ENCODE data around the gene P2RY8. TPM values are rescaled to one million over a fixed set of nuclear protein-coding genes. Genes with fewer than 3 reads are reported as not detected.
"Not testable (repeated sequence)": the region's sequence is repeated elsewhere in the genome, so short reads cannot be mapped to it uniquely, and the experiment has no call there.

Gene P2RY8
- polyA plus RNA-seq, 3 donors: 1.1 to 1.8 (median 1.2) TPM

DNA sequence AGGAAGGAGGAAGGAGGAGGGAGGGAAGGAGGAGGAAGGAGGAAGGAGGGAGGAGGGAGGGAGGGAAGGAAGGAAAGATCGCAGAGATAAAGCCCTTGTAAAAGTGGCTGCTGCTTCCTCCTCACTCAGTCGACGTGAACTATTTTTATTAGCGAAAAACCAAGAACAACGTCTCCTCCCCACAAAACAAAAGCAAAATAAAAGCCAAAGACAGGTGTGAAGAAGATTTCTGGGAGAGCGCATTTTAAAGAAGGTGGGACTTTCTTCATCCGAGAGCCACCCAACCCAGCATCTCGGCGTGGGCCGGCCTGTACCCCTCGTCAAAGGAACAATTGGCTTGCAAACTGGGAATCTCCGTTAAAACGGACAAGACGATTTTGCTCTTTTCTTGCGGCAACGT is 43.6 kb downstream of the P2RY8 start:
- no peak overlapping the region for H3K27ac ChIP-seq (ENCODE audit: low read depth, low read length)
- 25 to 37% (median 32%) methylated on average over 16 of the region's 16 CpGs for WGBS, 3 donors

- no peak overlapping the region for H3K27ac ChIP-seq (ENCODE audit: low read depth, low read length)
- WGBS, 3 donors: 78 to 85% (median 85%) methylated on average over 9 of the region's 9 CpGs
Observed at GRCh38 chrX:1492421-1493012, 44.5 kb downstream of the P2RY8 start.

GRCh38 chrX:1491851-1492349 is 45.1 kb downstream of the P2RY8 start:
- H3K27ac ChIP-seq (ENCODE audit: low read depth, low read length): no peak overlapping the region
- WGBS, 3 donors: 79 to 85% (median 80%) methylated on average over 6 of the region's 6 CpGs

DNA sequence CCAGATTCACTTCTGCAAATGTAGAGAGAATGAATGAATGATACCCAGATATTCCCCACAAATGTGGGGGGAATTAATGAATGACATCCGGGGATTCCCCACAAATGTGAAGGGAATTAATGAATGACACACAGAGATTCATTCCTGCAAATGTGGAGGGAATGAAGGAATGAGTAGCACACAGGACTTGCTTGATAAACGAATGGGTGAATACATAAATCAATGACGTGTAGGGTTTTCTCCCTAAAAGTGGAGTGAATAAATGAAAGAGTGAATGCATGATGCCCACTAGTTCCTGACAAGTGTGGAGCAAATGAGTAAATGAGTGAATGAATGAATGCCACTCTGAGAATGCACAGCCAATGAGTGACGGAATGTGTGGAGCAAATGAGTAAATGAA is 45.7 kb downstream of the P2RY8 start:
- WGBS, 3 donors: 97 to 98% (median 97%) methylated on average over 4 of the region's 4 CpGs
- H3K27ac ChIP-seq (ENCODE audit: low read depth, low read length): not testable (repeated sequence)

- 89 to 100% (median 100%) methylated on average over 1 of the region's 1 CpG for WGBS, 3 donors
- not testable (repeated sequence) for H3K27ac ChIP-seq (ENCODE audit: low read depth, low read length)
Observed at GRCh38 chrX:1490723-1491122, 46.3 kb downstream of the P2RY8 start.

DNA sequence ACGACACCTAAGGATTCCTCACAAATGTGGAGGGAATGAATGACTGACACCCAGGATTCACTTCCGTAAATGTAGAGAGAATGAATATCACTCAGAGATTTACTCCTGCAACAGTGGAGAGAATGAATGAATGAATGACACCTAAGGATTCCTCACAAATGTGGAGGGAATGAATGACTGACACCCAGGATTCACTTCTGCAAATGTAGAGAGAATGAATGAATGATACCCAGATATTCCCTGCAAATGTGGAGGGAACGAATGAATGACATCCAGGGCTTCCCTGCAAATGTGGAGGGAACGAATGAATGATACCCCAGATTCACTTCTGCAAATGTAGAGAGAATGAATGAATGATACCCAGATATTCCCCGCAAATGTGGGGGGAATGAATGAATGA is 47.6 kb downstream of the P2RY8 start:
- not testable (repeated sequence) for H3K27ac ChIP-seq (ENCODE audit: low read depth, low read length)
- WGBS, 3 donors: 75 to 91% (median 79%) methylated on average over 4 to 5 of the region's 5 CpGs

DNA sequence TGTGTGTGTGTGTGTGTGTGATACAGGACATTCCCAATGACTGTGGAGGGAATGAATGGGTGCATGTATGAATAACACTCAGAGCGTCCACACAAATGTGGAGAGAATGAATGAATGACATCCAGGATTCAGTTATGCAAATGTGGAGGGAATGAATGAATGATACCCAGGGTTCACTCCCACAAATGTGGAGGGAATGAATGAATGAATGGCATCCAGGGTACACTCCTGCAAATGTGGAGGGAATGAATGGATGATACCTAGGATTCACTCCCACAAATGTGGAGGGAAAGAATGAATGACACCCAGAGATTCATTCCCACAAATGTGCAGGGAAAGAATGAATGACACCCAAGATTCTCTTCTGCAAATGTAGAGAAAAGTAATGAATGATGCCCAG is 48.2 kb downstream of the P2RY8 start:
- WGBS, 3 donors: 91 to 98% (median 96%) methylated on average over 1 of the region's 1 CpG
- H3K27ac ChIP-seq (ENCODE audit: low read depth, low read length): no peak overlapping the region

- WGBS, 3 donors: 63 to 91% (median 80%) methylated on average over 3 of the region's 3 CpGs
- no peak overlapping the region for H3K27ac ChIP-seq (ENCODE audit: low read depth, low read length)
Observed at GRCh38 chrX:1488141-1488540, 48.8 kb downstream of the P2RY8 start.

- no peak overlapping the region for H3K27ac ChIP-seq (ENCODE audit: low read depth, low read length)
- WGBS, 3 donors: 81 to 84% (median 83%) methylated on average over 5 of the region's 5 CpGs
Observed at GRCh38 chrX:1487401-1487800, 49.6 kb downstream of the P2RY8 start.

GRCh38 chrX:1486749-1487361 is 50.1 kb downstream of the P2RY8 start:
- WGBS, 3 donors: 46 to 65% (median 56%) methylated on average over 16 to 18 of the region's 18 CpGs
- H3K27ac ChIP-seq (ENCODE audit: low read depth, low read length): no peak overlapping the region

DNA sequence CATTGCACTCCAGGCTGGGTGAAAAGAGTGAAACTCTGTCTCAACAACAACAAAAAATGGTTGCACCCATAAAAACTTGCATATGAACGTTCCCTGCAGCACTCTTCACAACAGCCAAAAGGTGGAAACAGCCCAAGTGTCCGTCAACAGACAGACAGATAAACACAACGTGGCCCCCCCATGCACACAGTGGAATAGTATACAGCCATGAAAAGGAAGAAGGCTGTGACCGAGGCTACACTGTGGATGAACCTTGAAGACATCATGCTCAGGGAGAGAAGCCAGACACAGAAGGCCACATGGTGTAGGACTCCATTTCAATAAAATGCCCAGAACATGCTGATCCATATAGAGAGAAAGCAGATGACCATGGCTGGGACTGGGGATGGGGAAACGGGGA is 50.8 kb downstream of the P2RY8 start:
- WGBS, 3 donors: 75 to 78% (median 77%) methylated on average over 5 of the region's 5 CpGs
- no peak overlapping the region for H3K27ac ChIP-seq (ENCODE audit: low read depth, low read length)

DNA sequence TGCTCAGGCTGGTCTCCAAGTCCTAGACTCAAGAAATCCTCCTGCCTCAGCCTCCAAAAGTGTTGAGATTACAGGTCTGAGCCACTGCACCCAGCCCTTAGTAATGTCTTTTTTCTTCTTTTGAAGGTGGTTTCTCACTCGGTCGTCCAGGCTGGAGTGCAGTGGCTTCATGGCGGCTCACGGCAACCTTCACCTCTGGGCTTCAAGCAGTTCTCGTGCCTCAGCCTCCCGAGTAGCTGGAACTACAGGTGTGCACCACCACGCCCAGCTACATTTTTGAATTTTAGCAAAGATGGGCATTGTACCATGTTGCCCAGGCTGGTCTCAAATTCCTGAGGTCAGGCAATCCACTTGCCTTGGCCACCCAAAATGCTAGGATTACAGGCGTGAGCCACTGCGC is 52.0 kb downstream of the P2RY8 start:
- H3K27ac ChIP-seq (ENCODE audit: low read depth, low read length): no peak overlapping the region
- WGBS, 3 donors: 88 to 93% (median 92%) methylated on average over 9 of the region's 9 CpGs

DNA sequence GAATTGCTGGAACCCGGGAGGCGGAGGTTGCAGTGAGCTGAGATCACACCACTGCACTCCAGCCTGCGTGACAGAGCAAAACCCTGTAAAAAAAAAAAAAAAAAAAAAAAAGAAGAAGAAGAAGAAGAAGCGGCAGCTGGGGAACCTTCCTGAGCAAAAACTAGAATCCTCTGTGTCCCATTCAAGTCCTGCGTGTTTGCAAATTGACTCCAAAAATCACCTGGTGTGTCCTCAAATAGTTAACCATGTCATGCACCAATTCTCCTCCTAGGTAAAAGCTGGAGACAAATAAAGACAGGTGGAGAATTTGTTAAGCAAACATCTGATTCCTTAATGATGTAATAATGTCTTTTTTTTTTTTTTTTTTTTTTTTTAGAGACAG is 52.4 kb downstream of the P2RY8 start:
- 57 to 86% (median 65%) methylated on average over 5 of the region's 5 CpGs for WGBS, 3 donors
- no peak overlapping the region for H3K27ac ChIP-seq (ENCODE audit: low read depth, low read length)

DNA sequence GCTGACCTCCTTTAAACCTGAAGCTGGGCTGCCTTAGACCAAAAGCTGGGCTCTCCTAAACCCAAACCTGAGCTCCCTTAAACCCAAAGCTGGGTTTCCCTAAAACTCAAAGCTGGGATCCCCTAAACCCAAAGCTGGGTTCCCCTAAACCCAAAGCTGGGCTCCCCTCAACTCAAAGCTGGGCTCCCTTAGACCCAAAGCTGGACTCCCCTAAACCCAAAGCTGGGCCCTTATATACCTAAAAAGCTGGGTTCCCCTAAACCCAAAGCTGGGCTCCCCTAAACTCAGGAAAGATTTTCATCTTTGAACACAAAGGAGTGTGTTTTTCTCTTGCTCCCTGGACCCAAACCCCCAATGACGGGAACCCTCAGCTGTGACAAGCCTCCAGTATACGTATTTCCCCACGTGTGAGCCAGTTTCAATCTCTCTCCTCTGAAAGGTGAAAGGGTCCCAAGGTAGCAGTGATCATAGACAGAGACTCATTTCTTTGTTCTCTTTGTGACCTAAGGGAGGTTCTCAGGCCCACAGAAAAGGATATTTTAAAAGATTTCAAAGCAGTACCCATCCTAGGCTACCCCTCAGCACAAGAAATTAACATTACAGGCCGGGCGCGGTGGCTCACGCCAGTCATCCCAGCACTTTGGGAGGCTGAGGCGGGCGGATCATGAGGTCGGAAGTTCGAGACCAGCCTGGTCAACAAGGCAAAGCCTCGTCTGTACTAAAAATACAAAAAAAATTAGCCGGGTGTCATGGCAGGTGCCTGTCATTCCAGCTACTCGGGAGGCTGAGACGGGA is 52.9 kb downstream of the P2RY8 start:
- H3K27ac ChIP-seq (ENCODE audit: low read depth, low read length): no peak overlapping the region
- WGBS, 3 donors: 78 to 80% (median 79%) methylated on average over 15 of the region's 15 CpGs

DNA sequence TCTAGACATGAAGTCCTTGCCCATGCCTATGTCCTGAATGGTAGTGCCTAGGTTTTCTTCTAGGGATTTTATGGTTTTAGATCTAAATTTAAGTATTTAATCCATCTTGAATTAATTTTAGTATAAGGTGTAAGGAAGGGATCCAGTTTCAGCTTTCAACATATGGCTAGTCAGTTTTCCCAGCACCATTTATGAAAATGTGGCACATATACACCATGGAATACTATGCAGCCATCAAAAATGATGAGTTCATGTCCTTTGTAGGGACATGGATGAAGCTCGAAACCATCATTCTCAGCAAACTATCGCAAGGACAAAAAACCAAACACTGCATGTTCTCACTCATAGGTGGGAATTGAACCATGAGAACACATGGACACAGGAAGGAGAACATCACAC is 54.5 kb downstream of the P2RY8 start:
- not testable (repeated sequence) for H3K27ac ChIP-seq (ENCODE audit: low read depth, low read length)
- no CpG with 5 or more reads among the region's 2 CpGs for WGBS, 3 donors

GRCh38 chrX:1481636-1482529 is 55.1 kb downstream of the P2RY8 start:
- 7 to 9% (median 8%) methylated on average over 26 of the region's 26 CpGs for WGBS, 3 donors
- peak overlapping the region; percentile 28 for H3K27ac ChIP-seq (ENCODE audit: low read depth, low read length)

DNA sequence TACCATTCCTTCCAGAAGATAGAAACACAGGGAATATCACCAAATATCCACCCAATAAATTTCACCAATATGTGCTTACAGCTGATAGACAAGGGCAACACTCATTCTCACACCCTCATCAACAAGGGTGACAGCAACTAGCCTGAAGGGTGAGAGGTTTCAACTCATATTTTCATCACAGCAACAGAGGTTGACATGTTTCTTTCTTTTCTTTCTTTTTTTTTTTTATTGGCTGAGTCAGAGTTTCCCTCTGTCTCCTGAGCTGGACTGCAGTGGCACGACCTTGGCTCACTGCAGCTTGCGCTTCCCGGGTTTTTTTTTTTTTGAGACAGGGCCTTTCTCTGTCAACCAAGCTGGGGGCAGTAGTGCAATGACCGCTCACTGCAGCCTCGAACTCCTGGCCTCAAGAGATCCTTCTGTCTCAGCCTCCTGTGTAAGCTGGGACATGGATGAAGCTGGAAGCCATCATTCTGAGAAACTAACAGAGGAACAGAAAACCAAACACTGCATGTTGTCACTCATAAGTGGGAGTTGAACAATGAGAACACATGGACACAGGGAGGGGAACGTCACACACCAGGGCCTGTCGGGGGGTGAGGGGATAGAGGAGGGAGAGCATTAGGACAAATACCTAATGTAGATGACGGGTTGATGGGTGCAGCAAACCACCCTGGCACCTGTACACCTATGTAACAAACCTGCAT is 56.8 kb downstream of the P2RY8 start:
- no peak overlapping the region for H3K27ac ChIP-seq (ENCODE audit: low read depth, low read length)

GRCh38 chrX:1477801-1478458 is 59.1 kb downstream of the P2RY8 start:
- H3K27ac ChIP-seq (ENCODE audit: low read depth, low read length): no peak overlapping the region
- 62 to 82% (median 65%) methylated on average over 8 of the region's 8 CpGs for WGBS, 3 donors

More for the DNA sequence above, 56.8 kb downstream of the P2RY8 start:
- 66 to 78% (median 75%) methylated on average over 8 of the region's 8 CpGs for WGBS, 3 donors
